SK-N-MC (cell line): ENCODE measurements around the gene LY6G6C.

Source experiments
- EZH2 ChIP-seq: fragments of 200-600 bp; sonication (generic); IDR thresholded peaks from one replicate; pipeline ENCODE4 v1.6.1; 2017; ENCODE audit warnings: antibody characterized with exemption
- POLR2AphosphoS5 ChIP-seq: IDR thresholded peaks from 2 replicates; pipeline ENCODE4 v1.6.1; 2012; ENCODE audit warnings: mild to moderate bottlenecking, low read depth, low read length, borderline replicate concordance

DNA sequence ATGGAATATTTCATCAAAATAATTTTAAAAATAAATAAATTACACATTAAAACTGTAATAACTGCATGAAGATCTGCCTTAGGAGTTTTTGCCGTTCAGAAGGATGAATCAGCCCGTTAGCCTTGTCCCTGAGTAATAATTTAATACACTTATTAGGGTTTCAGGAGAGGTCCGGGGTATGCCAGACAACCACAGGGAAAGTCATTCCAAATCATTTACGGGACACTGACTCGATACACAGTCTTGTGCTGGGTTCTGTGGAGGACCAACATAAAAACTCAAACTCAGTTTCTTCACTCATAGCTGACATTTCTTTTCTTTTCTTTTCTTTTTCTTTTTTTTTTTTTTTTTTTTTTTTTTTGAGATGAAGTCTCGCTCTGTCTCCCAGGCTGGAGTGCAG lies 15.6 kb downstream of the LY6G6C start:
- TF ChIP-seq POLR2AphosphoS5 (no peak), EZH2 (no peak)
